Brain microvascular endothelial cell (primary cell): ENCODE results near the gene FIBCD1.

Source experiments
- DNase-seq: peaks from one replicate; pipeline ENCODE4 v3.0.0-alpha.2; 2020
- H3K27ac ChIP-seq: fragments of 250-450 bp; sonication (Bioruptor Pico); 2 replicates; pipeline ENCODE4 v1.5.1; 2020; ENCODE audit warnings: mild to moderate bottlenecking, moderate library complexity
- H3K27me3 ChIP-seq: fragments of 250-450 bp; sonication (Bioruptor Pico); replicated peaks from 2 replicates; pipeline ENCODE4 v1.5.1; 2020; ENCODE audit warnings: mild to moderate bottlenecking
- H3K36me3 ChIP-seq: fragments of 250-450 bp; sonication (Bioruptor Pico); replicated peaks from 2 replicates; pipeline ENCODE4 v1.5.1; 2020; ENCODE audit warnings: mild to moderate bottlenecking
- H3K4me3 ChIP-seq: 2 replicates; pipeline ENCODE4 v1.5.1; 2011; ENCODE audit warnings: low read depth, mild to moderate bottlenecking, control low read depth, low read length, moderate library complexity
- in situ Hi-C: cut with HindIII; loops from 2 replicates; pipeline ENCODE4 v1.10.0; 2017; ENCODE audit warnings: low sequenced_read_pairs, low pct_ligation_motif_present
- TF ChIP-seq, protein P1 (sequence below): IDR thresholded peaks from 2 replicates; pipeline ENCODE4 v1.5.1; 2011; ENCODE audit warnings: low read depth, mild to moderate bottlenecking, moderate library complexity, low read length, control low read depth, inconsistent platforms; ENCODE audit errors: missing control alignments

FIBCD1 gene

GRCh38 chr9:130866474-130866965 lies 72.5 kb downstream of the FIBCD1 start:
- no peaks in the 10 kb centered on the region for H3K27me3 ChIP-seq
- DNase-seq: peak; percentile 82
- peak overlapping the region; percentile 15 for H3K27ac ChIP-seq
- peak overlapping the region; percentile 48 for H3K4me3 ChIP-seq
- peaks cover 82% of the 10 kb centered on the region for H3K36me3 ChIP-seq
- in situ Hi-C loops: loop anchor here (25.0 kb wide), 1 partner anchor 154 kb away; no protein-coding TSS in a partner anchor
- TF ChIP-seq, protein P1, sequence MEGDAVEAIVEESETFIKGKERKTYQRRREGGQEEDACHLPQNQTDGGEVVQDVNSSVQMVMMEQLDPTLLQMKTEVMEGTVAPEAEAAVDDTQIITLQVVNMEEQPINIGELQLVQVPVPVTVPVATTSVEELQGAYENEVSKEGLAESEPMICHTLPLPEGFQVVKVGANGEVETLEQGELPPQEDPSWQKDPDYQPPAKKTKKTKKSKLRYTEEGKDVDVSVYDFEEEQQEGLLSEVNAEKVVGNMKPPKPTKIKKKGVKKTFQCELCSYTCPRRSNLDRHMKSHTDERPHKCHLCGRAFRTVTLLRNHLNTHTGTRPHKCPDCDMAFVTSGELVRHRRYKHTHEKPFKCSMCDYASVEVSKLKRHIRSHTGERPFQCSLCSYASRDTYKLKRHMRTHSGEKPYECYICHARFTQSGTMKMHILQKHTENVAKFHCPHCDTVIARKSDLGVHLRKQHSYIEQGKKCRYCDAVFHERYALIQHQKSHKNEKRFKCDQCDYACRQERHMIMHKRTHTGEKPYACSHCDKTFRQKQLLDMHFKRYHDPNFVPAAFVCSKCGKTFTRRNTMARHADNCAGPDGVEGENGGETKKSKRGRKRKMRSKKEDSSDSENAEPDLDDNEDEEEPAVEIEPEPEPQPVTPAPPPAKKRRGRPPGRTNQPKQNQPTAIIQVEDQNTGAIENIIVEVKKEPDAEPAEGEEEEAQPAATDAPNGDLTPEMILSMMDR: peak; percentile 98

DNA sequence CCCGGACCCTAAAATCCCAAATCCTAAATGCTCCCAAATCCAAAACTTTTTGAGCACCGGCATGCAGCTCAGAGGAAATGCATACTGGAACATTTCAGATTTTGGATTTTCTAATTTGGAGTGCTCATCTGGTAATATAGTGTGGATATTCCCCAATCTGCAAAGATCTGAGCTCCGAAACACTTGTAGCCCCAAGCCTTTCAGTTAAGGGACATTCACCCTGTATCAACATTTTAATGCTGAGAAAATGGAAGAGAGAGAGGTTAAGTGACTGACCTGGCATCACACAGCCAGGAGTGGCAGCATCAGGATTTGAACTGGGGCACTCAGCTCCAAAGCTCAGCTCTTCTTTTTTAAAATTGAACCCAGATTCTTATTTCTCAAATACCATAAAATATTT lies 73.1 kb downstream of the FIBCD1 start:
- peaks cover 76% of the 10 kb centered on the region for H3K36me3 ChIP-seq

GRCh38 chr9:130864541-130864940 lies 74.5 kb downstream of the FIBCD1 start:
- TF ChIP-seq, protein P1: no peak
- Histone ChIP-seq H3K4me3 (no peak overlapping the region), H3K27me3 (no peaks in the 10 kb centered on the region), H3K36me3 (peaks cover 70% of the 10 kb centered on the region), H3K27ac (peak overlapping the region; percentile 34)
- in situ Hi-C loops: loop anchor here (25.0 kb wide), 1 partner anchor 152 kb away; no protein-coding TSS in a partner anchor
- no peak for DNase-seq

More for the DNA sequence above, 73.1 kb downstream of the FIBCD1 start:
- no peak overlapping the region for H3K4me3 ChIP-seq
- in situ Hi-C loops: loop anchor here (25.0 kb wide), 1 partner anchor 154 kb away; no protein-coding TSS in a partner anchor
- no peaks in the 10 kb centered on the region for H3K27me3 ChIP-seq
- TF ChIP-seq, protein P1: no peak
- no peak for DNase-seq
- peak overlapping the region; percentile 15 for H3K27ac ChIP-seq

- peak overlapping the region; percentile 99 for H3K27ac ChIP-seq
- no peak overlapping the region for H3K4me3 ChIP-seq
- H3K27me3 ChIP-seq: no peaks in the 10 kb centered on the region
- TF ChIP-seq, protein P1: no peak
- no peak for DNase-seq
- in situ Hi-C loops: loop anchor here (25.0 kb wide), 1 partner anchor 150 kb away; no protein-coding TSS in a partner anchor
- peaks cover 70% of the 10 kb centered on the region for H3K36me3 ChIP-seq
These were observed 76.3 kb downstream of the FIBCD1 start for GRCh38 chr9:130862747-130863146.

DNA sequence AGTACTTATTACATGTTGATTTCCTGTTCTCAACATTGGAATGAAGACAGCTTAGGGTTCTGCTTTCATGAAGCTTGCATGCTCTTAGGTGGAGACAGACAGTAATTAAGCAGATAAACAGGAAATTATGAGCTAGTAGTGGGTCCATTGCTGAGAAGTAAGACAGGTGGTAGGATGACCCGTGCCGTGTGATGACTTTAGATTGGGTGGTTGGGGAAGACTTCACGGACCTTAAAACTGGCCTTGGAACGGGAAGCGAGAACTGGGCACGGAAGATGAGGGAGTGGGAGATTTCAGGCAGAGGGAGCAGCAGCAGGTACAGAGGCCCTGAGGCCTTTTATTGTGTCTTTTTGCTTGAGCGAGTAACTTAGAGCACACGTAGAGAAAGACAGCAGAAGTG lies 76.8 kb downstream of the FIBCD1 start:
- H3K27me3 ChIP-seq: no peaks in the 10 kb centered on the region
- H3K27ac ChIP-seq: peak overlapping the region; percentile 99
- in situ Hi-C loops: loop anchor here (25.0 kb wide), 1 partner anchor 150 kb away; no protein-coding TSS in a partner anchor
- peaks cover 71% of the 10 kb centered on the region for H3K36me3 ChIP-seq
- no peak for DNase-seq
- H3K4me3 ChIP-seq: no peak overlapping the region
- TF ChIP-seq, protein P1: no peak
